GM18951 (cell line): ENCODE measurements around the gene DACT2.

ENCODE experiments used
- POLR2A ChIP-seq: IDR thresholded peaks from 4 replicates; pipeline ENCODE4 v1.6.1; 2011; ENCODE audit warnings: mild to moderate bottlenecking; ENCODE audit not compliant: insufficient read length, insufficient read depth; ENCODE audit errors: extremely low read depth
- in situ Hi-C: fragments of 300-500 bp; cut with MboI; formaldehyde crosslinking; loops from one replicate; pipeline ENCODE4 v1.12.0; 2022; ENCODE audit warnings: low sequenced_read_pairs, mixed read lengths, inconsistent platforms; ENCODE audit not compliant: unreplicated experiment

The DACT2 gene

DNA sequence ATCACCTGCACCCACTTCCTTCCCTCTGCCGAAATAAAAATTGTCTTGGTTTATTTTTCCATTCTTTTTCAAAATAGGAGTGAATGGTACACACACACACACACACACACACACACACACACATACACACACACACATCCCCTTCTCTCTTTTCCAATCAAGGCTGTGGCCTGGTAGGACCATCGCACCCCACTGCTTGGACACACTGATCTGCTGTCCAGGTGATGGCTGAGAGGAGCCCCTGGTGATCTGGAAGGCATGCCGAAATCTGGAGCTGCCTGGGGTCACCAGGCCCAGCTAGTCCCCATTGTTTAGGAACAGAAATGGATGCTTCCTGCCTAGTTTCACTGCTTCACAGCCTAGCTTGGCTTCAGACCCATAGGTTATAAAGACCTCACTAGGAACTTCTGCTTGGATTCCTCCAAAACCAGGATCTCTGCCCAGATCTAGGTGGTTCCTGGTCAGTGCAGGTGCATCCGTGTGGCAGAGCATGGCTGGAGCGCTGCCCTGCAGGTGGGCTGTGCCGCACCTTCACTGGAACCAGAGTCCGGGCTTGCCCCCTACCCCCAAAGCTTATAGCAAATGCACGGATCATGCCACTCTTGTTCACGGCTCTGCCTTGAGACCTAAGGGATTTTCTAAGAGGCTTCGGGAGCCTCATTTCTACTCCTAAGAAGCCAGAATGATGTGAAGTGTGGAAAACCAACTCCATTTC lies 42.9 kb upstream of the DACT2 start:
- in situ Hi-C loops: loop anchor here (25.0 kb wide), 1 partner anchor 525 kb away; no protein-coding TSS in a partner anchor
- no peak for TF ChIP-seq POLR2A

DNA sequence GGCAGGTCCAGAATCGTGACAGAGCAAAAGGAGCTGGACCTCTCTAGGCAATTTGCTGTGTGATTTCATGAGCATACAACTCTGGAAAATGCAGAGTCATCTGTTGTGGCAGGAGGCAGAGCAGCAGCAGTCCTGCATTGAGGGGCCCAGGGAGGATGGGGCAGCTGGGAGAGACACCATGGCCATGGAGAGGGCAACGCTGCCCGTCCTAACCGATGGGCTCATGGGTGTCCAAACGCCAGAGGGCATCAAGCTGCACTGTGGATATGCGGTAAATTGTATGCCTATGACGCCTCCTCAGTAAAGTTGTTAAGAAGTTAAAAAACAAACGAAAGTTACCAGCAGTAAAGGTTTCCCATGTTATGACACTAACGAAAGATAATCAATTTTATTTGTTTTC lies 42.2 kb upstream of the DACT2 start:
- in situ Hi-C loops: loop anchor here (25.0 kb wide), 1 partner anchor 526 kb away; no protein-coding TSS in a partner anchor
- TF ChIP-seq POLR2A: no peak

DNA sequence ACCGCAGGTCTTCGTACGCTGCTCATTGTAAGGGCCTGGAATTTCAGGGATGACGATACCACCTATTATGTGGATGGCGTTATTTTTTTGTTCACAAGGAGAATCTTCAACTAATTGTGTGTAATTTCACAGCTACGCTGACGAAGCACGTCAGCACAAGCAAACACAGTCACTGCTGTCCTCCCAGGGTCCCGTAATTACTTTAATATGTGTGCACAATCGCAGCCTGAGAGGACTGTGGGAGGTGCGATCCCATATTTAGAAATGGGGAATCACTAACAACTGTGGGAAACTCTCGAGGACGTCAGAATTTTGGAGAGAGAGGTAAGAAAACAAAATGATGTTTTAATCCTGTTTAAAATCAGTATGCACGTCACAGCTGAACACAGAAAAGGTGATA lies 40.2 kb upstream of the DACT2 start:
- TF ChIP-seq POLR2A: no peak
- in situ Hi-C loops: loop anchor here (25.0 kb wide), 1 partner anchor 528 kb away; no protein-coding TSS in a partner anchor

DNA sequence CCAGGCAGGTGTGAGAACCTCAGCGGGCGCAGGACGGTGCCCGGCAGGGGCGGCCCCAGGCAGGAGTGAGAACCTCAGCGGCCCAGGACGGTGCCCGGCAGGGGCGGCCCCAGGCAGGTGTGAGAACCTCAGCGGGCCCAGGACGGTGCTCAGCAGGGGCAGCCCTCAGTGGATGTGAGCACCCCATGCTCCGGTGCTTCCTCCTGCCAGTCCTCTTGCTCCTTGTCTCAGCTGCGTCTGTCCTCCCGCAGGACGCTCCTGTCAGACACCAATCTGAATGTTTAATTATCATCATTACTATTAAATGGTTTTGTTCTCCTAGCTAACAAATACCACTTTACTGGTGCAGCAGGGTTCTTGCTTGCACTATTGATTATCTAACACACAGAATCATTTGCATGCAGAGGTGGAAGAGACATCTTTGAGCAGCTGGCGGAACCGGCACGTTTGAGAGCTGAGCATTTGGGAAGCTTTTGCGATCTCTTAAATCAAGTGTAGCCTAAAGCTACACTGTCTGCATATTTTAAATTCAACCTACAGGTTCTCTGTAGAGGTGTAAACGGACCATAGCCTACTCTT lies 39.4 kb upstream of the DACT2 start:
- in situ Hi-C loops: loop anchor here (25.0 kb wide), 1 partner anchor 528 kb away; no protein-coding TSS in a partner anchor
- TF ChIP-seq POLR2A: no peak

DNA sequence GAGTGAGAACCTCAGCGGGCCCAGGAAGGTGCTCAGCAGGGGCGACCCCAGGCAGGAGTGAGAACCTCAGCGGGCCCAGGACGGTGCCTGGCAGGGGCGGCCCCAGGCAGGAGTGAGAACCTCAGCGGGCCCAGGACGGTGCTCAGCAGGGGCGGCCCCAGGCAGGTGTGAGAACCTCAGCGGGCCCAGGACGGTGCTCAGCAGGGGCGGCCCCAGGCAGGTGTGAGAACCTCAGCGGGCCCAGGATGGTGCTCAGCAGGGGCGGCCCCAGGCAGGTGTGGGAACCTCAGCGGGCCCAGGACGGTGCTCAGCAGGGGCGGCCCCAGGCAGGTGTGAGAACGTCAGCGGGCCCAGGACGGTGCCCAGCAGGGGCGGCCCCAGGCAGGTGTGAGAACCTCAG lies 37.3 kb upstream of the DACT2 start:
- in situ Hi-C loops: loop anchor here (25.0 kb wide), 1 partner anchor 530 kb away; no protein-coding TSS in a partner anchor

DNA sequence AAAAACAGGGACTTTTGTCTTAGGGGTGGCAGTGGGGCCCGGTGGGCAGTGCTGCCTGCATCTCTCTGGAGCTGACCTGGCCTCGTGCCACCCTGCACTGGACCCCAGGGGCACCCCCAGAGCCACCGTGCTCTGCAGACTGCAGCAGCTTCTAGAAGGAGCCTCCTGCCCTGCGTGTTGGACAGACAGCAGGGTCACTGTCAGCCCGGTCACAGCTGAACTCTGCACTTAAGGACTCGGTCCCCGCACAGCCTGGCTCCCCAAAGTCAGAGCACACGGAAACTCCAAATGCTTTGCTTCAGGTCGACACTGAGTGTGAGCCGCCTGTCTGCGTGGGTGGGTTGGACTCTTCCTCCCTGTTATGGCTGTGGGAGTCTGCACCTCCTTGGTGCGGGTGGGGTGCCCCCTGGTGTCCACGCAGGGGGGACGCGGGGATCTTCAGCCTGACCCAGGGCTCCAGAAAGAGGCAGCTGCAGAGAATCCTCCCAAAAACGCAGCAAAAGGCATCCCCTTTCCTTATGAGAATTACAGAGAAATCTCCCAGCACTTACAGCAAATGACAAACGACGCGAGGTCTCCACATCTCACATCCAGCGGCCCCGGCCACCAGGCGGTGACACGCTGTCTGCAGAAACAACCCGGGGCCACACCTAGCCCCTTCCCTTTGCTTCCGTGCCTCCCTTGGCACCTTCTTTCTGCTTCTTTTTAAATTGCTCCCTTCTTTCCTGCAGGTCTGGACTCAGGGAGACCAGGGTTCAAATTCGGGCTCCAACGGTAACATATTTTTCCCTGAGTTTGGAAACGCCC lies 36.3 kb upstream of the DACT2 start:
- TF ChIP-seq POLR2A: no peak
- in situ Hi-C loops: loop anchor here (25.0 kb wide), 1 partner anchor 531 kb away; no protein-coding TSS in a partner anchor

DNA sequence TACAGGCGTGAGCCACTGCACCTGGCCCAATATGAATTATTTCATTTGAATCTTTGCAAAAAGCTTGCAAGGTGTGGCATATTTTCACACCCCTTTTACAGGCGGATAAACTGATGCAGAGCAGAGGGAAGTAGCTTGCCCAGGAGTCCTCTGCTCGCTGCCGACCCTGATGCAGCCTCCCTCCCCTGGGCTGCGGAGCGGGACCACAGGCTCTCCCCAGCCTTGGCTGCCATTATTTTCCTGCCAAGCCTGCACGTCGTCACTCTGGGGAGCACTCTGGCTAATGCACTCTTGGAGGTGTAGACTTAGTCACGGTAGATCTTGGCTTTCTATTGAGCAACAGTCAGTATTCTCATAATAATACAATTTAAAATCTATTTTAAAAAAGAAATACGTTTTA lies 34.8 kb upstream of the DACT2 start:
- no peak for TF ChIP-seq POLR2A
- in situ Hi-C loops: loop anchor here (25.0 kb wide), 1 partner anchor 533 kb away; no protein-coding TSS in a partner anchor

DNA sequence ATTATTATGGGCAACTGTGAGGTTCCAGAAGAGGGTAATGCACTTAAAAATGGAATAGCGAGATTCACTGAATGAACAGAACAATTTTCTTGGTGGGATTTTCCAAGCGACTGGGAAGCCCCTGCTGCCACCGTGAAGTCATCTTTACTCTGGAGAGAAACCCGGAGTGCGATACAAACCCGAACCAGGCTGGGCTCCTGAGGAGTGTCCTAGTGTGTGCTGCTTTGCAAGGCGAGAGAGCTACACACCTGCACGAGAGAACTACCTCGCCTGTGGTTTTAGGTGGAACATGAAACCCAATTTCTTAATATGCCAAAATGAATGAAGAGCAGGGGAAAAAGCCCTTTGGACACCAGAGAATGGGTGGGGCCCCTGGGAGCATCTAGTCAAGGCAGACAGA lies 33.5 kb upstream of the DACT2 start:
- in situ Hi-C loops: loop anchor here (25.0 kb wide), 1 partner anchor 534 kb away; no protein-coding TSS in a partner anchor
- no peak for TF ChIP-seq POLR2A

DNA sequence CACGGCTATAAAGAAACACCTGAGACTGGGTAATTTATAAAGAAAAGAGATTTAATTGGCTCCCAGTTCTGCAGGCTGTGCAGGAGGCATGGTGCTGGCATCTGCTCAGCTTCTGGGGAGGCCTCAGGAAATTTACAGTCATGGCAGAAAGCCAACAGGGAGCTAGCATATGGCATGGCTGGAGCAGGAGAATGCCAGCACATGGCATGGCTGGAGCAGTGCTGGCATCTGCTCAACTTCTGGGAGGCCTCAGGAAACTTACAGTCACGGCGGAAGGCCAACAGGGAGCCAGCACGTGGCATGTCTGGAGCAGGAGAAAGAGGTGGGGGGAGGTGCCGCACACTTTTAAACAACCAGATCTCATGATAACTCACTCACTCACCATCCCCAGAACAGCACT lies 32.5 kb upstream of the DACT2 start:
- no peak for TF ChIP-seq POLR2A
- in situ Hi-C loops: loop anchor here (25.0 kb wide), 1 partner anchor 535 kb away; no protein-coding TSS in a partner anchor

DNA sequence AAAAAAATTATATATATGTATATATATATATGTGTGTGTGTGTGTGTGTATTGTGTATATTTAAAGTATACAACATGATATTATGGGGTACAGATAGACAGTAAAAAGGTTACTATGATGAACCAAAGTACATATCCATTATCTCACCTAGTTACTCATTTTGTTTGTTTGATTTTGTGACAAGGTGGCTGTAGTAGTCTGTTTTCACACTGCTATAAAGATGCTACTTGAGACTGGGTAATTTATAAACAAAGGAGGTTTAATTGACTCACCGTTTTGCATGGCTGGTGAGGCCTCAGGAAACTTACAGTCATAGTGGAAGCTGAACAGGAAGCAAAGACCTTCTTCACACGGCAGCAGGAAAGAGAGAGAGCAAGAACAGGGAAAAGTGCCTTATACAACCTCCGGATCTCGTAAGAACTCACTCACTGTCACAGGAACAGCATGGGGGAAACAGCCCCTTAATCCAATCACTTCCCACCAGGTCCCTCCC lies 30.2 kb upstream of the DACT2 start:
- TF ChIP-seq POLR2A: no peak
- in situ Hi-C loops: loop anchor here (25.0 kb wide), 1 partner anchor 538 kb away; no protein-coding TSS in a partner anchor

DNA sequence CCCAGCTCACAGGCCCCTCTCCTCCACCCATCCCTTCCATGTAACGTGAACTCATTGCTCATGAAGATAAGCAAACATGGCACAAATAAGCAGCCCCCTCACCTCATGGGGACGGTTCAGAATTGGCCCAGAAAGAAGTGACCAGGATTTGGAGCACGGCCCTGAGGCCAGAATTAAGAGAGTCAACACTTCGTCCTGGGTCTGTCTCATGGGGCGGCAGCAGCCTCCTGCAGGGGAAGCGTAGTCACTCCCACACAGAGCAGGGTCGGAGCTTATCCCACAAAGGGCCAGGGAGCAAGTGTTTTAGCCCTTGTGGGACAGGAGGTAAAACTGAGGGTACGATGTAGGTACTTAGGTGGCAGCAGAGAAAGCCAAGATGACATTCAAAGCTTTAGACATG lies 28.6 kb upstream of the DACT2 start:
- no peak for TF ChIP-seq POLR2A
- in situ Hi-C loops: no loop called here

DNA sequence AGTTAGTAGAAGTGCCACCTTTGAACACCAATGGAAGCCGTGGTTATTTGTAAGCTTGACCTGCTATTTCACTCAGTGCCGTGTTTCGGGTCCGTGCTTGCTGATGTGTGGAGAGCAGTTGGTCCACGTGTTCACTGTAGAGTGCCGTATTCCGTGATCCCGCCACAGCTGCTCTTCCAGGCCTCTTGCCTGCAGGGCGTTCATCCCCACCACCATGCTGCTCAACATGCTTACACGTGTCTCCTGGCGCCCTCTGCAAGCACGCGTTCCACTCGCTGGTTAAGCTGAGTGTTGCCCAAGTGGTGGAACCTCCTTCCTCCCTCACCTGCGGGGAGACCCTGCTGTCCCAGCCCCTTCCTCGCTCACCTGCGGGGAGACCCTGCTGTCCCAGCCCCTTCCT lies 28.0 kb upstream of the DACT2 start:
- in situ Hi-C loops: no loop called here
- TF ChIP-seq POLR2A: no peak

DNA sequence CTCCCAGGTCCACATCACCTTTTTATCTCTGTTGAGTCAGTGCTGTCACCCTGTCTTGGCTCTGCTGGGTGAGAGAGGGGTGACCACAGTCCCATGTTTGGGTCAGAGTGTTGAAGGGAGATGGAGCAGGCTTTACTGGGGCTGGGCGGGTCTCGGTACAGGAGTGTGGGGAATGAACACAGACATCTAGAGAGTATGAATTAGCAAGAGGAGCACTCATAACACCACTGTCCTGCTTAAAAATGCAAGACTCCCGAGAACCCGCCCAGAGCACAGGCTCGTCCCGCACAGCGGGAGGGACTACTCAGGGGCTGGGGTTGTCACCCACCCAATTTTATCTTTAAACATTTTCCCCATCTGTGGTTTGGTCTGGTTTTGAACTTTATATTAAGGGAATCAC lies 27.5 kb upstream of the DACT2 start:
- TF ChIP-seq POLR2A: no peak

More for the DNA sequence above, 27.5 kb upstream of the DACT2 start:
- in situ Hi-C loops: no loop called here
